H1 (cell line): ENCODE measurements around the gene RETREG3. TPM values are rescaled to one million over a fixed set of nuclear protein-coding genes. Genes with fewer than 3 reads are reported as not detected.

ENCODE experiments used
- BACH1 ChIP-seq: IDR thresholded peaks from 2 replicates; pipeline ENCODE4 v1.6.1; 2012; ENCODE audit warnings: low read length, improper control_type of control experiment
- BRCA1 ChIP-seq: IDR thresholded peaks from 2 replicates; pipeline ENCODE4 v1.6.1; 2012; ENCODE audit warnings: low read depth, low read length, improper control_type of control experiment
- CHD2 ChIP-seq: IDR thresholded peaks from 2 replicates; pipeline ENCODE4 v1.6.1; 2012; ENCODE audit warnings: low read length, improper control_type of control experiment
- CREB1 ChIP-seq: IDR thresholded peaks from 2 replicates; pipeline ENCODE4 v1.6.1; 2012; ENCODE audit warnings: inconsistent platforms
- EP300 ChIP-seq, 2 experiments: IDR thresholded peaks; 1 replicate in 1 of 2; 2 replicates in 1 of 2; pipeline ENCODE4 v1.6.1; 2011 to 2012; ENCODE audit warnings: low read depth in 2 of 2, low read length in 2 of 2, mild to moderate bottlenecking in 2 of 2, borderline replicate concordance in 1 of 2, inconsistent platforms in 1 of 2, moderate library complexity in 1 of 2
- JUND ChIP-seq: IDR thresholded peaks from 2 replicates; pipeline ENCODE4 v1.6.1; 2011; ENCODE audit warnings: mild to moderate bottlenecking, improper control_type of control experiment, low read length
- POU5F1 ChIP-seq: IDR thresholded peaks from 2 replicates; pipeline ENCODE4 v1.6.1; 2011; ENCODE audit warnings: low read depth, mild to moderate bottlenecking, low read length, moderate library complexity
- RXRA ChIP-seq: IDR thresholded peaks from 2 replicates; pipeline ENCODE4 v1.6.1; 2011; ENCODE audit warnings: low read depth, mild to moderate bottlenecking, low read length, moderate library complexity; ENCODE audit not compliant: insufficient read depth
- SIRT6 ChIP-seq: IDR thresholded peaks from one replicate; pipeline ENCODE4 v1.7.1; 2012; ENCODE audit warnings: low read length, inconsistent platforms
- SP4 ChIP-seq: IDR thresholded peaks from 2 replicates; pipeline ENCODE4 v1.6.1; 2012; ENCODE audit warnings: low read length, inconsistent platforms
- SUZ12 ChIP-seq: fragments of 200-600 bp; sonication (generic); IDR thresholded peaks from 2 replicates; pipeline ENCODE4 v1.6.1; 2012; ENCODE audit warnings: mild to moderate bottlenecking, inconsistent platforms, low read length, moderate library complexity, mixed read lengths
- TAF1 ChIP-seq: IDR thresholded peaks from 2 replicates; pipeline ENCODE4 v1.6.1; 2011; ENCODE audit warnings: mild to moderate bottlenecking, low read depth, low read length
- TEAD4 ChIP-seq: IDR thresholded peaks from 2 replicates; pipeline ENCODE4 v1.6.1; 2012; ENCODE audit warnings: low read depth, low read length, inconsistent platforms, mixed read lengths
- YY1 ChIP-seq: IDR thresholded peaks from 2 replicates; pipeline ENCODE4 v1.6.1; 2011; ENCODE audit warnings: low read depth, mild to moderate bottlenecking, low read length
- polyA plus RNA-seq, 7 experiments: library from polyadenylated mRNA; depleted of rRNA in 3 of 7; stranded (reverse) in 5 of 7; unstranded in 2 of 7; fragments of >200 nt in 5 of 7; fragments of 200-250 nt in 2 of 7; gene quantifications; 1 replicate in 5 of 7; 2 replicates in 1 of 7; 4 replicates in 1 of 7; pipeline versions ENCODE4 v1.2.1 to v1.2.3, GENCODE V29; 2011 to 2013; ENCODE audit warnings: missing spikeins in 2 of 7, mixed read lengths in 2 of 7
- total RNA-seq: library from RNA; stranded (reverse); fragmentation: NEBNext Ultra II Directional; extraction: Animal tissue kit (Norgen Biotek cat#: 25700); gene quantifications from 2 replicates; pipeline ENCODE4 v1.2.1, GENCODE V29; 2021
- TF ChIP-seq, protein P1 (sequence below): IDR thresholded peaks from 2 replicates; pipeline ENCODE4 v1.6.1; 2011; ENCODE audit warnings: low read length, improper control_type of control experiment
- TF ChIP-seq, protein P2 (sequence below): IDR thresholded peaks from 2 replicates; pipeline ENCODE4 v1.6.1; 2012; ENCODE audit warnings: low read length, inconsistent platforms

The RETREG3 gene
- total and polyA plus RNA-seq, 2 of the 8 experiments (the other 6 are each of a cell fraction or from before 2014, with no cell fraction given) = 23.7 to 42.6 TPM

DNA sequence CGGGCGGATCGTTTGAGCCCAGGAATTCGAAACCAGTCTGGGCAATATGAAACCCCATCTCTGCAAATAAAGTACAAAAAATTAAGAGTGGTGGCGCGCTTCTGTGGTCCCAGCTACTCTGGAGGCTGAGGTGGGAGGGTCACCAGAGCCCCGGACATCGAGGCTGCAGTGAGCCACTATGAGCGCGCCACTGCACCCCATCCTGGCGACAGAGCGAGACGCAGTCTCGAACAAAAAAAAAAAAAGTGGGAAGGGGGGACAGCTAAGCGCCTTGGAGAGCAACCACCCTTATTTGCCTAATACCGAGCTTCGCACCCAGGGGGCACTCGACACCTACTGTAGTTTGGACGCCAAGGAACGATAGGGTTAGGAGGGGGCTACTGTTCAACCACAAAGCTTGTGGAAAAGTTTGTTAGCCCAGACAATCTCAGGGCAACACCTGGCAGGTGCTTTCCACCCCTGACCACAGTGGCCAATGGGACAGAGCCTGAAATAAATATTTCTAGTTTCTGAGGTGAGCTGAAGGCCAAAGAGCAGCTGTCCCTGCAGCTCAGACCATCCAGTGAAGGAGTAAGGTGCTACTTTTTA lies 30.8 kb downstream of the RETREG3 start (continued):
- no peak for TF ChIP-seq SIRT6
- TF ChIP-seq JUND = no peak
- TF ChIP-seq RXRA = no peak
- TF ChIP-seq CHD2 = no peak
- TF ChIP-seq CREB1 = peak; percentile 77
- TF ChIP-seq, protein P1, sequence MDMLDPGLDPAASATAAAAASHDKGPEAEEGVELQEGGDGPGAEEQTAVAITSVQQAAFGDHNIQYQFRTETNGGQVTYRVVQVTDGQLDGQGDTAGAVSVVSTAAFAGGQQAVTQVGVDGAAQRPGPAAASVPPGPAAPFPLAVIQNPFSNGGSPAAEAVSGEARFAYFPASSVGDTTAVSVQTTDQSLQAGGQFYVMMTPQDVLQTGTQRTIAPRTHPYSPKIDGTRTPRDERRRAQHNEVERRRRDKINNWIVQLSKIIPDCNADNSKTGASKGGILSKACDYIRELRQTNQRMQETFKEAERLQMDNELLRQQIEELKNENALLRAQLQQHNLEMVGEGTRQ = 0 out of 2 replicates have a peak, but pooled peaks have one; percentile 4
- TF ChIP-seq SP4 = no peak
- TF ChIP-seq YY1 = no peak
- TF ChIP-seq TEAD4 = no peak
- TF ChIP-seq BACH1 = no peak
- TF ChIP-seq, protein P2, sequence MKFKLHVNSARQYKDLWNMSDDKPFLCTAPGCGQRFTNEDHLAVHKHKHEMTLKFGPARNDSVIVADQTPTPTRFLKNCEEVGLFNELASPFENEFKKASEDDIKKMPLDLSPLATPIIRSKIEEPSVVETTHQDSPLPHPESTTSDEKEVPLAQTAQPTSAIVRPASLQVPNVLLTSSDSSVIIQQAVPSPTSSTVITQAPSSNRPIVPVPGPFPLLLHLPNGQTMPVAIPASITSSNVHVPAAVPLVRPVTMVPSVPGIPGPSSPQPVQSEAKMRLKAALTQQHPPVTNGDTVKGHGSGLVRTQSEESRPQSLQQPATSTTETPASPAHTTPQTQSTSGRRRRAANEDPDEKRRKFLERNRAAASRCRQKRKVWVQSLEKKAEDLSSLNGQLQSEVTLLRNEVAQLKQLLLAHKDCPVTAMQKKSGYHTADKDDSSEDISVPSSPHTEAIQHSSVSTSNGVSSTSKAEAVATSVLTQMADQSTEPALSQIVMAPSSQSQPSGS = no peak
- TF ChIP-seq POU5F1 = no peak
- TF ChIP-seq TAF1 = no peak
- no peak for TF ChIP-seq BRCA1
- TF ChIP-seq EP300 (IDR thresholded peaks at IDR 0.05; ENCODE audit: borderline replicate concordance in 1 of 2, low read depth in 2 of 2, low read length in 2 of 2) = no peak
- TF ChIP-seq SUZ12 = no peak
- TF ChIP-seq, all 59 proteins: peak for 6
